Measurements from ENCODE around the gene COL2A1. TPM values are rescaled to one million over a fixed set of nuclear protein-coding genes. Genes with fewer than 3 reads are reported as not detected.

COL2A1 gene
- total and polyA plus RNA-seq, 5 donors from 2014 or later, result not detected

GRCh38 chr12:48044396-48044795 lies 40.1 kb upstream of the COL2A1 start:
- H3K9me3 Mint-ChIP-seq, result no peaks in the 10 kb centered on the region
- no peaks in the 10 kb centered on the region for H3K27me3 Mint-ChIP-seq
- H3K36me3 Mint-ChIP-seq, result peaks cover 33% of the 10 kb centered on the region
- H3K27ac Mint-ChIP-seq, result no peak overlapping the region
- no peak overlapping the region for H3K27ac ChIP-seq (ENCODE audit: insufficient read depth, low read length, poor library complexity, severe bottlenecking)
- peaks cover 43% of the 10 kb centered on the region for H3K36me3 ChIP-seq (ENCODE audit: control insufficient read depth, insufficient read depth, low read length)
- H3K4me1 ChIP-seq (ENCODE audit: control insufficient read depth, insufficient read depth, low read length, poor library complexity, severe bottlenecking), result no peaks in the 10 kb centered on the region
- H3K9me3 ChIP-seq (ENCODE audit: control insufficient read depth in 2 of 2, low read length in 2 of 2), result no peaks in the 10 kb centered on the region
- ATAC-seq (ENCODE audit: low read depth in 2 of 2) (no peak), DNase-seq (no peak)
- peaks cover 0 to 5% (median 2%) of the 10 kb centered on the region in 4 donors for H3K4me1 Mint-ChIP-seq
- H3K4me3 ChIP-seq (ENCODE audit: low read depth, low read length), result no peak overlapping the region
- no peak overlapping the region for H3K4me3 Mint-ChIP-seq
- H3K27me3 ChIP-seq (ENCODE audit: control insufficient read depth, insufficient read depth, low read length), result no peaks in the 10 kb centered on the region

GRCh38 chr12:48043771-48044170 lies 39.5 kb upstream of the COL2A1 start:
- Mint-ChIP-seq H3K36me3 (peaks cover 27% of the 10 kb centered on the region), H3K4me1 (peaks cover 0 to 5% (median 2%) of the 10 kb centered on the region in 4 donors), H3K27me3 (no peaks in the 10 kb centered on the region), H3K4me3 (no peak overlapping the region), H3K27ac (no peak overlapping the region), H3K9me3 (no peaks in the 10 kb centered on the region)
- ATAC-seq (ENCODE audit: low read depth in 2 of 2) (no peak), DNase-seq (no peak)
- Histone ChIP-seq H3K27me3 (ENCODE audit: control insufficient read depth, insufficient read depth, low read length) (no peaks in the 10 kb centered on the region), H3K27ac (ENCODE audit: insufficient read depth, low read length, poor library complexity, severe bottlenecking) (no peak overlapping the region), H3K9me3 (ENCODE audit: control insufficient read depth in 2 of 2, low read length in 2 of 2) (no peaks in the 10 kb centered on the region), H3K4me1 (ENCODE audit: control insufficient read depth, insufficient read depth, low read length, poor library complexity, severe bottlenecking) (no peaks in the 10 kb centered on the region), H3K4me3 (ENCODE audit: low read depth, low read length) (no peak overlapping the region), H3K36me3 (ENCODE audit: control insufficient read depth, insufficient read depth, low read length) (peaks cover 43% of the 10 kb centered on the region)

DNA sequence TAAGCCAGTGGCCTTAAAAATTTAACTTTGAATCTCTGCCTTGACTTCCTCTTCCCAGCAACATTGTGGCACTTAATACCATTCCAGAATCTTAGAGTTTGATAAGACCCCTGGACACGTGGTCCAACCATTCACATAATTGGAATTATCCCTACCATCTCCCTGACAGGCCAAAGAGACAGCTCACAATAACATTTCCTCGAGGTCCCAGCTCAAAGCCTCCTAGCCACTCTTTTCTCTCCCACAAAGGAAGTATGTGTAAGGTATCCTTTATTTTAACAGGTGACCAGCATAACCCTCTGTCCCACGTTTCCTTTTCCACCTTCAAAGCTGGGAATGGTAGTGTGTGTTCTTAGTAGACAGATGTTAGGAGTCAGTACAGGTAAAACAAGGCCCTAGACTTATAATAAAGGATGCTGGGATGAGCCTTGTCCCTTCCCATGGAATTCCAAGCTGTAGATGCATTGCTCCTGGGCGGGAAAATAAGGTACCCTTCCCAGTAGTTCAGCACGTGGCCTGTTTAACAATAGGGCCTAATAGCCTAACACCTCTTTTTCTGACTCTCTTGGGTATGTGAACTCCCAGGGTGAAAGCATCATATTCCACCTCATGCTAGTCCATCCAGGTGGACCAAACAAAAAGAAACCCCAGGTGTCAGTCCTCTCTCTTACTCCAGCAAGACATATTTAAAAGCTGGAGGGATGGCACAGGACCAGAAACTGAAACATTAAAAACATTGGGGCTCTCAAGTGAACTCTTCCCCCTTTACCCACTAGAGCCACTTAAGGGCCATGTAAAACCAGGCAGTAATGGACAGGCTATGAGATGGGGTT lies 37.5 kb upstream of the COL2A1 start:
- DNase-seq (no peak), ATAC-seq (ENCODE audit: low read depth in 2 of 2) (no peak)
- Mint-ChIP-seq H3K27ac (no peak overlapping the region), H3K9me3 (no peaks in the 10 kb centered on the region), H3K4me3 (no peak overlapping the region), H3K27me3 (no peaks in the 10 kb centered on the region), H3K36me3 (peaks cover 17% of the 10 kb centered on the region), H3K4me1 (peaks cover 0 to 7% (median 6%) of the 10 kb centered on the region in 4 donors)
- H3K27ac ChIP-seq (ENCODE audit: insufficient read depth, low read length, poor library complexity, severe bottlenecking), result no peak overlapping the region
- H3K4me3 ChIP-seq (ENCODE audit: low read depth, low read length), result no peak overlapping the region
- no peaks in the 10 kb centered on the region for H3K4me1 ChIP-seq (ENCODE audit: control insufficient read depth, insufficient read depth, low read length, poor library complexity, severe bottlenecking)
- no peaks in the 10 kb centered on the region for H3K27me3 ChIP-seq (ENCODE audit: control insufficient read depth, insufficient read depth, low read length)
- H3K36me3 ChIP-seq (ENCODE audit: control insufficient read depth, insufficient read depth, low read length), result peaks cover 33% of the 10 kb centered on the region
- H3K9me3 ChIP-seq (ENCODE audit: control insufficient read depth in 2 of 2, low read length in 2 of 2), result no peaks in the 10 kb centered on the region

GRCh38 chr12:48040354-48040753 lies 36.1 kb upstream of the COL2A1 start:
- DNase-seq (no peak), ATAC-seq (ENCODE audit: low read depth in 2 of 2) (no peak)
- Mint-ChIP-seq H3K4me1 (peaks cover 0 to 7% (median 6%) of the 10 kb centered on the region in 4 donors), H3K4me3 (no peak overlapping the region), H3K36me3 (peaks cover 12% of the 10 kb centered on the region), H3K27me3 (no peaks in the 10 kb centered on the region), H3K9me3 (no peaks in the 10 kb centered on the region), H3K27ac (no peak overlapping the region)
- Histone ChIP-seq H3K36me3 (ENCODE audit: control insufficient read depth, insufficient read depth, low read length) (peaks cover 21% of the 10 kb centered on the region), H3K4me1 (ENCODE audit: control insufficient read depth, insufficient read depth, low read length, poor library complexity, severe bottlenecking) (no peaks in the 10 kb centered on the region), H3K9me3 (ENCODE audit: control insufficient read depth in 2 of 2, low read length in 2 of 2) (no peaks in the 10 kb centered on the region), H3K27me3 (ENCODE audit: control insufficient read depth, insufficient read depth, low read length) (no peaks in the 10 kb centered on the region), H3K4me3 (ENCODE audit: low read depth, low read length) (no peak overlapping the region), H3K27ac (ENCODE audit: insufficient read depth, low read length, poor library complexity, severe bottlenecking) (no peak overlapping the region)

GRCh38 chr12:48039151-48039550 lies 34.9 kb upstream of the COL2A1 start:
- ATAC-seq (ENCODE audit: low read depth in 2 of 2) (no peak), DNase-seq (no peak)
- peaks cover 0 to 7% (median 6%) of the 10 kb centered on the region in 4 donors for H3K4me1 Mint-ChIP-seq
- H3K27ac ChIP-seq (ENCODE audit: insufficient read depth, low read length, poor library complexity, severe bottlenecking), result no peak overlapping the region
- H3K4me3 Mint-ChIP-seq, result no peak overlapping the region
- no peak overlapping the region for H3K27ac Mint-ChIP-seq
- no peak overlapping the region for H3K4me3 ChIP-seq (ENCODE audit: low read depth, low read length)
- H3K36me3 ChIP-seq (ENCODE audit: control insufficient read depth, insufficient read depth, low read length), result peaks cover 10% of the 10 kb centered on the region
- H3K4me1 ChIP-seq (ENCODE audit: control insufficient read depth, insufficient read depth, low read length, poor library complexity, severe bottlenecking), result no peaks in the 10 kb centered on the region
- H3K36me3 Mint-ChIP-seq, result peaks cover 6% of the 10 kb centered on the region
- no peaks in the 10 kb centered on the region for H3K9me3 ChIP-seq (ENCODE audit: control insufficient read depth in 2 of 2, low read length in 2 of 2)
- no peaks in the 10 kb centered on the region for H3K27me3 Mint-ChIP-seq
- no peaks in the 10 kb centered on the region for H3K27me3 ChIP-seq (ENCODE audit: control insufficient read depth, insufficient read depth, low read length)
- no peaks in the 10 kb centered on the region for H3K9me3 Mint-ChIP-seq

DNA sequence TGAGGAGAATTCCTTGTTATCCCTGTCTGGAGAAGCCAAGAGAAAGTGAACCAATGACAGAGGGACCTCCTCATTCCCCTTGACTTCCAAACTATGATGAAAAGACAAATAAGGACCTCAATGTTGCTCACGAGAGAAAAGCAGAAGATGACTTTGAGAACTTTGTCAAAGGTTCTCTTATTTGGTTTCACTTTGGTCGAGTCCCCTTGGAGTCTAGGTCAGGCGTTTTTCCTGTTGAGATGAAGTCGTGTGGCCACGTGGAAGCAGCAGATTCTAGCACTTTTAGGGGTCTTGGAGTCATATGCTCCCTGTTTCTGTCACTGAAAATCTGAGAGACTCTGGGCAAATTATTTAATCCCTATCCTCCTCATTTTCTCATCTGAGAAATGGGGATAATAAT lies 33.8 kb upstream of the COL2A1 start:
- H3K27ac Mint-ChIP-seq, result peak overlapping the region in 1 of 3 donors; percentile 14
- peaks cover 0 to 7% (median 3%) of the 10 kb centered on the region in 4 donors for H3K4me1 Mint-ChIP-seq
- Histone ChIP-seq H3K9me3 (ENCODE audit: control insufficient read depth in 2 of 2, low read length in 2 of 2) (no peaks in the 10 kb centered on the region), H3K36me3 (ENCODE audit: control insufficient read depth, insufficient read depth, low read length) (peaks cover 5% of the 10 kb centered on the region), H3K4me3 (ENCODE audit: low read depth, low read length) (no peak overlapping the region), H3K4me1 (ENCODE audit: control insufficient read depth, insufficient read depth, low read length, poor library complexity, severe bottlenecking) (no peaks in the 10 kb centered on the region), H3K27me3 (ENCODE audit: control insufficient read depth, insufficient read depth, low read length) (no peaks in the 10 kb centered on the region), H3K27ac (ENCODE audit: insufficient read depth, low read length, poor library complexity, severe bottlenecking) (no peak overlapping the region)
- no peaks in the 10 kb centered on the region for H3K36me3 Mint-ChIP-seq
- ATAC-seq (ENCODE audit: low read depth in 2 of 2) (no peak), DNase-seq (no peak)
- no peak overlapping the region for H3K4me3 Mint-ChIP-seq
- H3K9me3 Mint-ChIP-seq, result no peaks in the 10 kb centered on the region
- H3K27me3 Mint-ChIP-seq, result peaks cover 6% of the 10 kb centered on the region

GRCh38 chr12:48037267-48037915 lies 33.1 kb upstream of the COL2A1 start:
- no peak for ATAC-seq (ENCODE audit: low read depth in 2 of 2)
- H3K27ac ChIP-seq (ENCODE audit: insufficient read depth, low read length, poor library complexity, severe bottlenecking), result no peak overlapping the region
- H3K4me1 Mint-ChIP-seq, result peaks cover 0 to 7% (median 3%) of the 10 kb centered on the region in 4 donors
- H3K27me3 ChIP-seq (ENCODE audit: control insufficient read depth, insufficient read depth, low read length), result no peaks in the 10 kb centered on the region
- H3K9me3 Mint-ChIP-seq, result no peaks in the 10 kb centered on the region
- no peaks in the 10 kb centered on the region for H3K4me1 ChIP-seq (ENCODE audit: control insufficient read depth, insufficient read depth, low read length, poor library complexity, severe bottlenecking)
- peaks cover under 1% of the 10 kb centered on the region for H3K36me3 ChIP-seq (ENCODE audit: control insufficient read depth, insufficient read depth, low read length)
- H3K27me3 Mint-ChIP-seq, result peaks cover 6% of the 10 kb centered on the region
- H3K36me3 Mint-ChIP-seq, result no peaks in the 10 kb centered on the region
- H3K9me3 ChIP-seq (ENCODE audit: control insufficient read depth in 2 of 2, low read length in 2 of 2), result no peaks in the 10 kb centered on the region
- no peak overlapping the region for H3K4me3 Mint-ChIP-seq
- H3K27ac Mint-ChIP-seq, result no peak overlapping the region
- H3K4me3 ChIP-seq (ENCODE audit: low read depth, low read length), result no peak overlapping the region
- no peak for DNase-seq
